Upper lobe of right lung (tissue), 1 donor: ENCODE measurements around the gene SMO. TPM values are rescaled to one million over a fixed set of nuclear protein-coding genes. Genes with fewer than 3 reads are reported as not detected.

Source experiments
- ATAC-seq: fragments of 200-7000 bp; cut with Tn5 transposase; one replicate; pipeline ENCODE4 v1.9.1; 2020; ENCODE audit warnings: mild to moderate bottlenecking, moderate library complexity
- DNase-seq: peaks from one replicate; pipeline ENCODE4 v3.0.0-alpha.2; 2020
- H3K27ac ChIP-seq: fragments of 200-600 bp; one replicate; pipeline ENCODE4 v1.8.0; 2022
- H3K27me3 ChIP-seq: fragments of 200-600 bp; one replicate; pipeline ENCODE4 v1.8.0; 2022; ENCODE audit warnings: mild to moderate bottlenecking
- H3K36me3 ChIP-seq: fragments of 200-600 bp; one replicate; pipeline ENCODE4 v1.8.0; 2022
- H3K4me1 ChIP-seq: fragments of 200-600 bp; one replicate; pipeline ENCODE4 v1.8.0; 2022
- H3K4me3 ChIP-seq: fragments of 200-600 bp; one replicate; pipeline ENCODE4 v1.8.0; 2022; ENCODE audit warnings: mild to moderate bottlenecking
- H3K9me3 ChIP-seq: fragments of 200-600 bp; one replicate; pipeline ENCODE4 v1.8.0; 2022
- CTCF ChIP-seq: fragments of 200-600 bp; IDR thresholded peaks from one replicate; pipeline ENCODE4 v1.8.0; 2022; ENCODE audit warnings: antibody characterized with exemption
- intact Hi-C: fragments of 100-400 bp; cut with DNase I; formaldehyde crosslinking; loops from one replicate; pipeline ENCODE4 v1.11.0; 2022
- total RNA-seq: library from RNA; stranded (reverse); fragmentation: NEBNext Ultra II Directional; extraction: Animal tissue kit (Norgen Biotek cat#: 25700); gene quantifications from one replicate; pipeline ENCODE4 v1.2.1, GENCODE V29; 2021
- donor health status: DM: no; HTN: yes; CAD: no; lungs with severe emphysema.

The SMO gene
- total RNA-seq, 1 donor from 2014 or later, result 4.0 TPM

- no peak overlapping the region for H3K4me3 ChIP-seq
- no peaks in the 10 kb centered on the region for H3K9me3 ChIP-seq
- peaks cover 28% of the 10 kb centered on the region for H3K27me3 ChIP-seq
- no peaks in the 10 kb centered on the region for H3K36me3 ChIP-seq
- no peak for ATAC-seq
- no peak for TF ChIP-seq CTCF
- intact Hi-C loops, result no loop called here
- H3K27ac ChIP-seq, result no peak overlapping the region
- H3K4me1 ChIP-seq, result no peaks in the 10 kb centered on the region
- DNase-seq, result no peak
Observed at GRCh38 chr7:129159539-129159938, 28.9 kb upstream of the SMO start.

GRCh38 chr7:129160161-129160905, 28.1 kb upstream of the SMO start:
- Histone ChIP-seq H3K4me1 (no peaks in the 10 kb centered on the region), H3K36me3 (no peaks in the 10 kb centered on the region), H3K9me3 (no peaks in the 10 kb centered on the region), H3K27ac (no peak overlapping the region), H3K27me3 (peaks cover 28% of the 10 kb centered on the region), H3K4me3 (no peak overlapping the region)
- intact Hi-C loops, result loop anchor here (10.0 kb wide), 1 partner anchor 54 kb away; no protein-coding TSS in a partner anchor
- ATAC-seq (peak; percentile 88), DNase-seq (no peak)
- TF ChIP-seq CTCF, result no peak

GRCh38 chr7:129161524-129162225, 26.8 kb upstream of the SMO start:
- no peak for DNase-seq
- H3K9me3 ChIP-seq, result no peaks in the 10 kb centered on the region
- H3K4me3 ChIP-seq, result no peak overlapping the region
- no peaks in the 10 kb centered on the region for H3K36me3 ChIP-seq
- TF ChIP-seq CTCF, result no peak
- ATAC-seq, result no peak
- H3K4me1 ChIP-seq, result no peaks in the 10 kb centered on the region
- H3K27me3 ChIP-seq, result peaks cover 28% of the 10 kb centered on the region
- no peak overlapping the region for H3K27ac ChIP-seq
- intact Hi-C loops, result loop anchor here (10.0 kb wide), 1 partner anchor 53 kb away; no protein-coding TSS in a partner anchor

- DNase-seq (no peak), ATAC-seq (no peak)
- H3K4me1 ChIP-seq, result no peaks in the 10 kb centered on the region
- H3K27me3 ChIP-seq, result peaks cover 25% of the 10 kb centered on the region
- H3K9me3 ChIP-seq, result no peaks in the 10 kb centered on the region
- no peak for TF ChIP-seq CTCF
- intact Hi-C loops, result loop anchor here (10.0 kb wide), 1 partner anchor 52 kb away; no protein-coding TSS in a partner anchor
- no peak overlapping the region for H3K27ac ChIP-seq
- no peaks in the 10 kb centered on the region for H3K36me3 ChIP-seq
- no peak overlapping the region for H3K4me3 ChIP-seq
Observed at GRCh38 chr7:129162732-129163131, 25.7 kb upstream of the SMO start.

- Histone ChIP-seq H3K27me3 (peaks cover 29% of the 10 kb centered on the region), H3K36me3 (no peaks in the 10 kb centered on the region), H3K4me1 (no peaks in the 10 kb centered on the region), H3K9me3 (no peaks in the 10 kb centered on the region), H3K27ac (no peak overlapping the region), H3K4me3 (no peak overlapping the region)
- DNase-seq, result no peak
- peak; percentile 46 for ATAC-seq
- intact Hi-C loops, result loop anchor here (10.0 kb wide), 1 partner anchor 51 kb away; no protein-coding TSS in a partner anchor
- TF ChIP-seq CTCF, result peak; percentile 84
Observed at GRCh38 chr7:129163875-129164544, 24.4 kb upstream of the SMO start.
